GM06990 (cell line): ENCODE data around the gene TMC2.

Experiments
- DNase-seq: peaks from one replicate; pipeline ENCODE4 v3.0.0-alpha.2; 2011; ENCODE audit not compliant: insufficient read length; ENCODE audit errors: extremely low read depth
- H3K27me3 ChIP-seq: replicated peaks from 2 replicates; pipeline ENCODE4 v1.6.0; 2011; ENCODE audit warnings: low read length; ENCODE audit not compliant: control insufficient read depth, insufficient read depth
- H3K36me3 ChIP-seq: 2 replicates; pipeline ENCODE4 v1.5.1; 2011; ENCODE audit warnings: low read length; ENCODE audit not compliant: control insufficient read depth, insufficient read depth
- H3K4me3 ChIP-seq: replicated peaks from 2 replicates; pipeline ENCODE4 v1.5.1; 2011; ENCODE audit warnings: low read depth, mild to moderate bottlenecking, control low read depth, low read length
- CTCF ChIP-seq: IDR thresholded peaks from 2 replicates; pipeline ENCODE4 v1.5.1; 2011; ENCODE audit warnings: low read length, control low read depth, mild to moderate bottlenecking, inconsistent platforms; ENCODE audit not compliant: insufficient read depth, poor library complexity, severe bottlenecking

The TMC2 gene

GRCh38 chr20:2688041-2688591 is 151.7 kb downstream of the TMC2 start:
- H3K4me3 ChIP-seq: no peak overlapping the region
- peak; percentile 53 for DNase-seq
- peak; percentile 70 for TF ChIP-seq CTCF

GRCh38 chr20:2690213-2690612 is 153.8 kb downstream of the TMC2 start:
- no peak for DNase-seq
- TF ChIP-seq CTCF: no peak
- peaks cover 4% of the 10 kb centered on the region for H3K27me3 ChIP-seq
- H3K36me3 ChIP-seq: no peaks in the 10 kb centered on the region
- H3K4me3 ChIP-seq: no peak overlapping the region

More at GRCh38 chr20:2688041-2688591, 151.7 kb downstream of the TMC2 start:
- peaks cover 2% of the 10 kb centered on the region for H3K27me3 ChIP-seq
- no peaks in the 10 kb centered on the region for H3K36me3 ChIP-seq

- no peaks in the 10 kb centered on the region for H3K36me3 ChIP-seq
- peaks cover 5% of the 10 kb centered on the region for H3K27me3 ChIP-seq
- no peak for DNase-seq
- no peak overlapping the region for H3K4me3 ChIP-seq
- TF ChIP-seq CTCF: no peak
Measured at GRCh38 chr20:2690718-2691117, 154.3 kb downstream of the TMC2 start.

GRCh38 chr20:2691127-2691526 is 154.8 kb downstream of the TMC2 start:
- Histone ChIP-seq H3K36me3 (no peaks in the 10 kb centered on the region), H3K27me3 (peaks cover 5% of the 10 kb centered on the region)

More at GRCh38 chr20:2691127-2691526, 154.8 kb downstream of the TMC2 start:
- no peak overlapping the region for H3K4me3 ChIP-seq
- DNase-seq: no peak
- TF ChIP-seq CTCF: no peak
